HG03095 (cell line): ENCODE measurements around the gene BLTP1.
A peak's percentile ranks its signal among the peaks of the same experiment; 100 is the strongest.
"Not testable (repeated sequence)": the region's sequence is repeated elsewhere in the genome, so short reads cannot be mapped to it uniquely, and the experiment has no call there.

Experiments used
- ATAC-seq: cut with Tn5 transposase; IDR thresholded peaks from one replicate; pipeline ENCODE4 v1.9.1; 2021; ENCODE audit warnings: moderate library complexity; ENCODE audit not compliant: unreplicated experiment

BLTP1 gene

GRCh38 chr4:122151982-122152710 is at the start of gene BLTP1:
Gene BLTP1, plus strand, starts transcription at chr4:122152331. Its CDS starts 18,317 bp downstream, at chr4:122170648.
- peak; percentile 97 for ATAC-seq

DNA sequence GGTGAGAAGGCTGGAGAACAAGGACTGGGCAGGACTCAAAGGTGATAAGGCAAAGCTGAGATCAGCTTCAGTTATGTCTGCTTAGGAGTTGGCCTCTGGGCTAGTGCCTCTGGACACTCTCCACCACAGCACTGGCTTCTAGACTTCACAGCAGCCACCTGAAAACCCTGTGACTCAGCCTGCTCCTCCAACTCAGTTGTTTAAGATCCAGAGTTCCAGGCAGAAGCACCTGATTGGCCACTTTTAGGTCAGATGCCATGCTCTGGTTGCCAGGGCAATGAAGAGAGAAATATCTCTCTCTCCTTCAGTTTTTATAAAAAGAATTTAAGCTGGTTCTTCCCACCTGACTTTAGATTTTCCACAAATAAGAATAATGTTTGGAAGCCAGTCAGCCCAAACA is 47.9 kb upstream of the BLTP1 start:
- no peak for ATAC-seq

- no peak for ATAC-seq
Measured at GRCh38 chr4:122107680-122108079, 44.5 kb upstream of the BLTP1 start.

DNA sequence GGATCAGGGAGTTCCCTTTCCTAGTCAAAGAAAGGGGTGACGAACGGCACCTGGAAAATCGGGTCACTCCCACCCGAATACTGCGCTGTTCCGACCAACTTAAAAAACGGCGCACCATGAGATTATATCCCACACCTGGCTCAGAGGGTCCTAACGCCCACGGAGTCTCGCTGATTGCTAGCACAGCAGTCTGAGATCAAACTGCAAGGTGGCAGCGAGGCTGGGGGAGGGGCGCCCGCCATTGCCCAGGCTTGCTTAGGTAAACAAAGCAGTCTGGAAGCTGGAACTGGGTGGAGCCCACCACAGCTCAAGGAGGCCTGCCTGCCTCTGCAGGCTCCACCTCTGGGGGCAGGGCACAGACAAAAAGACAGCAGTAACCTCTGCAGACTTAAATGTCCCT is 41.8 kb upstream of the BLTP1 start:
- ATAC-seq, result not testable (repeated sequence)

DNA sequence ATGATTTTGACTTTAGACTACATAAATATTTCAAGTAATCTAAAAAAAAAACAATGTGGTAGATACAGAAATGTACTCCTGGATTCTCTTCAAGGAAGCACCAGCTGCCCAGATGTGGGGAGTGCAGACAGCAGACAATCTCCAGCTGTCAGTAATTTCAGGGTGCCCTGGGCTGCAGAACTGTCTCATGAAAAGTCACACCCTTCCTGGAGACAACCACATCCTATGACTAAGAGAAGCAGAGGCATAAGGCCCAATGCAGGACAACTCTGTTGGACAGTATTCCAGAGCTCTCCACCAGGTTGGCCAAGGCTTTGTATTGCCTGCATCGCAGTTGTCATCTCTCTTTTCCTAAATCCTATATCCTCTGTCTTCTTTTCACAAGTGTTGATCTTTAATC is 34.4 kb upstream of the BLTP1 start:
- ATAC-seq, result no peak

DNA sequence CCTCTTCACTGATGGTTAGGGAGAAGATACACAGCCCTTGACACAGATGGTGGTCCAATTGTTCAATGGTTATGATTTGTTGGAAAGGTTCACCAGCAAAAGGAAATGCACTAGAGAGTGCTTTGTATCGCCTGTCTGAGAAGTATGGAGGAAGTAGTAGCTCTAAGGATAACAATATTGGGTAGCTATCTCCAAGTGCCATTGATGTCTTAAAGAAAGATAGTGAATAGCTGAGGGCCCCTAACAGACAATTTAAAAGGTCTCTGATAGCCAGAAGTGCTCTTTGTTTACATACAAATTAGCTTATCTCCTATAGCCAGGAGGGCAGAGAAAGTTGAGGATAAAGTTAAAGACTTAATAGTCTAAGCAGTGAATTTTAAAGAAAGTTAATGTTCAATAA is 33.9 kb upstream of the BLTP1 start:
- ATAC-seq, result no peak

DNA sequence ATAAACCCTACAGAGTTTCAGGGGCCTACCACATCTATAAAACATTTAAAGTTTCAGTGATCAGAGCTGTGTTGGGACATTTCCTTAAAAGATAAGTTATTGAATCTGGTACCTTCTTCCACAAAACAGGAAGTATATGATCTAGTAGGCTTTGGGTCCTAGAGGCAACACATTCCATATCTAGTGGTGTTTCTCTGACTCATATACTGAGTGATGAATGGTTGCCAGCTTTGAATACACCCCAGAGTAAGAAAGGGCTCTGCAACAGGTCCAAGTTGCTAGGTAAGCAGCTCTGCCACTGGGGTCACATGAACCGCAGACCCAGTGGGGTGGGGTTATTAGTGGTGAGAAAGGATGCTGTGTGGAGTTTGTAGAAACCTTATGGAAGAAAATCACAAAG is 32.4 kb upstream of the BLTP1 start:
- no peak for ATAC-seq

- ATAC-seq, result no peak
Measured at GRCh38 chr4:122121593-122121992, 30.5 kb upstream of the BLTP1 start.

- ATAC-seq, result no peak
Measured at GRCh38 chr4:122122083-122122482, 30.0 kb upstream of the BLTP1 start.

GRCh38 chr4:122129061-122129460 is 23.1 kb upstream of the BLTP1 start:
- no peak for ATAC-seq

GRCh38 chr4:122131562-122132157 is 20.5 kb upstream of the BLTP1 start:
- ATAC-seq, result no peak

- no peak for ATAC-seq
Measured at GRCh38 chr4:122132891-122133290, 19.2 kb upstream of the BLTP1 start.

- no peak for ATAC-seq
Measured at GRCh38 chr4:122139139-122139538, 13.0 kb upstream of the BLTP1 start.

GRCh38 chr4:122140834-122141233 is 11.3 kb upstream of the BLTP1 start:
- no peak for ATAC-seq

GRCh38 chr4:122142687-122143086 is 9.4 kb upstream of the BLTP1 start:
- no peak for ATAC-seq

GRCh38 chr4:122146652-122147051 is 5.5 kb upstream of the BLTP1 start:
- ATAC-seq, result no peak

GRCh38 chr4:122150931-122151330 is 1.2 kb upstream of the BLTP1 start:
- ATAC-seq, result no peak

- peak; percentile 44 for ATAC-seq
Measured at GRCh38 chr4:122152711-122153226, 638 bp downstream of the BLTP1 start.

DNA sequence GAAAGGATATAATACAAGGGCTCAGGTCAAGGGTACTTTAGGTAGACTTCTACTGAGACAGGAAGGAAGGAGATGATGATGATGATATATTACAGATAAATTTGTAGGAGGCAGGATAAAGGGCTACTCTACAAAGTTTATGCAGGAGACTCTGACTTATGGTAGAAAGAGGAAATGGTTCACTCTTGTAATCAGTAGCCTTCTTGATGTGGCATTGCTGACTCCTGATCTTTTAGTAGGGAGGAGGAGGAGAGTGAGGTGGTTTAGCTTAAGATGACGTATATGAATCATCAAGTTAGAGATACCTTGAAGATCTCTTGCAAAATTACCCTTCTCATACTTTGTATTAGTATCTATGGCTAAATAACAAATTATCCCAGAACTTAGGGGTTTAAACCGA is 4.7 kb downstream of the BLTP1 start:
- no peak for ATAC-seq

- ATAC-seq, result no peak
Measured at GRCh38 chr4:122163301-122163700, 11.2 kb downstream of the BLTP1 start.

DNA sequence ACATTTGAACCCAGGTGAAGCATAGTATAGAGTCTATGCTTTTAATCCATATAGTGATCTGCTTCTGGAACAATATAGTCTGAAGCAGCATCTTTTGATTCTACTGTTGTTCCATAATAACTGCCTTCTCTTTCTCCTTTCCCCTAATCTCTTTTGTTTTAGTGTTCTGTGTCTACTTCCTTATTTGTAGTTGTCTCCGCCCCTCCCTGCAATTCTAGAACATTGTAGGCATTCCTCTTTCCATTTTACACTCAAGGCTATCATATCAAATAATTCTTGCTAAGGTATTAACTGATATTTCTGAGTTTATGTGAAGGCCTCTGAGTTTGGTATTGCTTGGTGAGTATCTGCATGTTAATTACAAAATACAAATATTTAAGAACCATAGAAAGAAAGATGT is 11.6 kb downstream of the BLTP1 start:
- no peak for ATAC-seq

DNA sequence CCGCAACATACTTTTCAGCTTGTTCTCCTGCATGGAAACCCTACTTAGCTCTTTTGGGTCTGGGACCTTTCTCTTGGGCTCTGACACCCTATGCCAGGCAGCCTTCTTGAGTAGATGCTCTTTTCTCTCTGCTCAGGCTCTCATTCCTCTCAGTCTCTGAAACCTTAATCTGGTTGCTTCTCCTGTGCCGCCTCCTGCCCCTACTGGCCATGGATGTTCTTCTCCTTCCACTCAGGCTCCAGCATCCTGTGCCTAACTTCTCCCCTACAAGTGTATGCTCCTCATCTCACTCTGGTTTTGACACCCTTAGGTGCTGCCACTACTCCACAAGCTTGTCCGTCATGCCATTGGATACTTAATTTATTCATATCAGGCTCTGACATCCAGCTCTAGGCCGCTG is 15.2 kb downstream of the BLTP1 start:
- ATAC-seq, result no peak

GRCh38 chr4:122170775-122171174 is 18.6 kb downstream of the BLTP1 start:
- no peak for ATAC-seq
